Panc1 (cell line): Measurements from ENCODE around the gene FILIP1. TPM values are rescaled to one million over a fixed set of nuclear protein-coding genes. Genes with fewer than 3 reads are reported as not detected.

Experiments used
- ATAC-seq: fragments of 200-7000 bp; cut with Tn5 transposase; 2 replicates; pipeline ENCODE4 v1.9.1; 2020; ENCODE audit warnings: mild to moderate bottlenecking, moderate library complexity
- BruUV-seq: library from RNA; stranded (reverse); fragments of 400-500 nt; replicated peaks from 2 replicates; lab custom pipeline; 2021; lab: Mats Ljungman, UMichigan
- CTCF ChIA-PET: fragments of 300-600 bp; sonication (Branson Sonifier 250); formaldehyde crosslinking; loops from one replicate; lab custom pipeline; 2022; ENCODE audit warnings: antibody characterized with exemption; lab: Charles Lee
- POLR2A ChIA-PET: fragments of 300-600 bp; sonication (Branson Sonifier 250); formaldehyde crosslinking; loops from one replicate; lab custom pipeline; 2022; ENCODE audit warnings: antibody characterized with exemption; lab: Charles Lee
- DNase-seq: peaks from one replicate; pipeline ENCODE4 v3.0.0-alpha.2; 2010; ENCODE audit warnings: low read depth, low spot score
- H3K27ac ChIP-seq: 2 replicates; pipeline ENCODE4 v1.5.1; 2011; ENCODE audit warnings: mild to moderate bottlenecking, low read length, inconsistent platforms
- H3K27me3 ChIP-seq: fragments of 200-500 bp; sonication (Bioruptor generic); 2 replicates; pipeline ENCODE4 v1.6.0; 2014; ENCODE audit warnings: low read length, inconsistent platforms; ENCODE audit not compliant: control insufficient read depth, insufficient read depth
- H3K36me3 ChIP-seq: fragments of 200-500 bp; sonication (Bioruptor generic); 2 replicates; pipeline ENCODE4 v1.5.1; 2014; ENCODE audit warnings: inconsistent platforms, mild to moderate bottlenecking, low read length, moderate library complexity; ENCODE audit not compliant: control insufficient read depth, insufficient read depth
- H3K4me1 ChIP-seq: 2 replicates; pipeline ENCODE4 v1.5.1; 2011; ENCODE audit warnings: inconsistent platforms, mild to moderate bottlenecking, low read length, moderate library complexity; ENCODE audit not compliant: control insufficient read depth, insufficient read depth
- H3K4me3 ChIP-seq, 2 experiments: 2 replicates each; pipeline ENCODE4 v1.5.1; 2011 to 2012; ENCODE audit warnings: low read depth in 2 of 2, low read length in 2 of 2, mild to moderate bottlenecking in 2 of 2, inconsistent platforms in 1 of 2, moderate library complexity in 1 of 2
- H3K9me3 ChIP-seq: fragments of 200-500 bp; sonication (Bioruptor generic); 2 replicates; pipeline ENCODE4 v1.5.1; 2014; ENCODE audit warnings: low read depth, mild to moderate bottlenecking, inconsistent platforms, low read length, moderate library complexity; ENCODE audit not compliant: control insufficient read depth, insufficient read depth
- CTCF ChIP-seq: fragments of 450-650 bp; IDR thresholded peaks from 2 replicates; pipeline ENCODE4 v1.5.1; 2017; ENCODE audit warnings: mild to moderate bottlenecking
- POLR2AphosphoS5 ChIP-seq: IDR thresholded peaks from 2 replicates; pipeline ENCODE4 v1.6.1; 2012; ENCODE audit warnings: mild to moderate bottlenecking, low read depth, low read length, moderate library complexity
- REST ChIP-seq, 2 experiments: IDR thresholded peaks; 2 replicates each; pipeline ENCODE4 v1.6.1; 2011 to 2012; ENCODE audit warnings: low read depth in 2 of 2, control low read depth in 1 of 2, low read length in 1 of 2, mild to moderate bottlenecking in 1 of 2, moderate library complexity in 1 of 2; ENCODE audit not compliant: insufficient read depth in 1 of 2
- SIN3A ChIP-seq: IDR thresholded peaks from 2 replicates; pipeline ENCODE4 v1.6.1; 2012; ENCODE audit warnings: low read depth, mild to moderate bottlenecking, low read length, moderate library complexity, borderline replicate concordance; ENCODE audit not compliant: insufficient read depth
- TCF7L2 ChIP-seq: IDR thresholded peaks from 2 replicates; pipeline ENCODE4 v1.6.1; 2011; ENCODE audit warnings: mild to moderate bottlenecking, low read depth, low read length, inconsistent platforms
- in situ Hi-C: cut with HindIII; loops from 2 replicates; pipeline ENCODE4 v1.10.0; 2016; ENCODE audit warnings: low sequenced_read_pairs, low pct_unique_long_range_greater_than_20kb
- intact Hi-C: fragments of 100-400 bp; cut with micrococcal nuclease; formaldehyde crosslinking; loops from one replicate; pipeline ENCODE4 v1.10.0; 2022; ENCODE audit not compliant: unreplicated experiment
- total RNA-seq: library from RNA; stranded (reverse); gene quantifications from one replicate; pipeline ENCODE4 v1.2.1, GENCODE V29; 2021; ENCODE audit not compliant: unreplicated experiment

The FILIP1 gene
- total RNA-seq, 1 experiment from 2014 or later: 0.26 TPM

GRCh38 chr6:75431379-75431778, 62.2 kb downstream of the FILIP1 start:
- no peak for ATAC-seq

GRCh38 chr6:75430631-75431325, 62.8 kb downstream of the FILIP1 start:
- in situ Hi-C loops: no loop called here
- no peak for TF ChIP-seq TCF7L2
- no peak overlapping the region for H3K27ac ChIP-seq
- H3K9me3 ChIP-seq: no peaks in the 10 kb centered on the region
- no TSS peak for BruUV-seq
- no peak overlapping the region for H3K4me3 ChIP-seq
- ChIA-PET POLR2A (no interaction called here), CTCF (no interaction called here)
- intact Hi-C loops: no loop called here
- H3K4me1 ChIP-seq: no peaks in the 10 kb centered on the region
- DNase-seq: no peak
- ATAC-seq: no peak
- no peaks in the 10 kb centered on the region for H3K27me3 ChIP-seq
- H3K36me3 ChIP-seq: no peaks in the 10 kb centered on the region

More at GRCh38 chr6:75431379-75431778, 62.2 kb downstream of the FILIP1 start:
- H3K4me3 ChIP-seq: no peak overlapping the region
- no peak overlapping the region for H3K27ac ChIP-seq
- H3K4me1 ChIP-seq: no peaks in the 10 kb centered on the region
- no peaks in the 10 kb centered on the region for H3K9me3 ChIP-seq
- no peaks in the 10 kb centered on the region for H3K36me3 ChIP-seq
- H3K27me3 ChIP-seq: no peaks in the 10 kb centered on the region
- in situ Hi-C loops: no loop called here
- ChIA-PET CTCF (no interaction called here), POLR2A (no interaction called here)
- no peak for TF ChIP-seq CTCF
- no peak for TF ChIP-seq TCF7L2
- TF ChIP-seq POLR2AphosphoS5: no peak
- TF ChIP-seq SIN3A: no peak
- TF ChIP-seq REST (IDR thresholded peaks at IDR 0.05; ENCODE audit: insufficient read depth in 1 of 2, low read depth in 2 of 2, low read length in 1 of 2): no peak
- BruUV-seq: no TSS peak
- DNase-seq: no peak
- intact Hi-C loops: no loop called here

- POLR2A ChIA-PET: no interaction called here
Observed at GRCh38 chr6:75429061-75429703, 64.4 kb downstream of the FILIP1 start.

More at GRCh38 chr6:75429061-75429703, 64.4 kb downstream of the FILIP1 start:
- in situ Hi-C loops (no loop called here), intact Hi-C loops (no loop called here)
- Histone ChIP-seq H3K27ac (no peak overlapping the region), H3K4me1 (no peaks in the 10 kb centered on the region), H3K9me3 (no peaks in the 10 kb centered on the region), H3K27me3 (no peaks in the 10 kb centered on the region), H3K36me3 (no peaks in the 10 kb centered on the region), H3K4me3 (no peak overlapping the region)
- CTCF ChIA-PET: no interaction called here
- no peak for TF ChIP-seq CTCF
- no peak for TF ChIP-seq POLR2AphosphoS5
- TF ChIP-seq SIN3A: no peak
- BruUV-seq: no TSS peak
- ATAC-seq (no peak), DNase-seq (no peak)
